Amniotic stem cell (primary cell): Measurements from ENCODE around the gene TGFBR2.

Experiments
- DNase-seq: peaks from one replicate; lab custom pipeline; 2025; lab: John Stamatoyannopoulos, UW

The TGFBR2 gene

GRCh38 chr3:30719536-30719935 lies 113.1 kb downstream of the TGFBR2 start:
- no peak for DNase-seq

- peak; percentile 6 for DNase-seq
Measured at GRCh38 chr3:30720586-30721313, 114.3 kb downstream of the TGFBR2 start.

- DNase-seq = no peak
Measured at GRCh38 chr3:30721314-30721634, 114.9 kb downstream of the TGFBR2 start.

- DNase-seq = no peak
Measured at GRCh38 chr3:30723211-30723610, 116.8 kb downstream of the TGFBR2 start.

DNA sequence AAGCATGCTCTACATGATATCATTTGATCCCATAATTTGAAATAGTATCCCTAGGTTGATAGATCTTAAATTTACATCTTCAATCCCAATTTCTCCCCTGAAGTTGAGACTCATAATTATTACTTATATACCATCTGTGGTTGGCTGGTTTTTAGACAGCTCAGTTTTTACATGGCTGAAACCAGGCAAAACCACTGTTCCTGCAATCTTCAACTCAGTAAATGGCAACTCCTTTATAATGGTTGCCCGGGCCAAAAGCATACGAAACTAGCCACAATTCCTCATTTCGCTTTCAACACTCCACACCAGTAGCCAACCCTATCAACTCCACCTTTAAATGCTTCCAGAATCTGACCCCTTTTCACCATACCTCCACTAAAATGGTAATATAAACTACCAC lies 118.5 kb downstream of the TGFBR2 start:
- DNase-seq = no peak

- DNase-seq = no peak
Measured at GRCh38 chr3:30728143-30728542, 121.7 kb downstream of the TGFBR2 start.

- no peak for DNase-seq
Measured at GRCh38 chr3:30729512-30729911, 123.1 kb downstream of the TGFBR2 start.

- DNase-seq = no peak
Measured at GRCh38 chr3:30729936-30730335, 123.5 kb downstream of the TGFBR2 start.

DNA sequence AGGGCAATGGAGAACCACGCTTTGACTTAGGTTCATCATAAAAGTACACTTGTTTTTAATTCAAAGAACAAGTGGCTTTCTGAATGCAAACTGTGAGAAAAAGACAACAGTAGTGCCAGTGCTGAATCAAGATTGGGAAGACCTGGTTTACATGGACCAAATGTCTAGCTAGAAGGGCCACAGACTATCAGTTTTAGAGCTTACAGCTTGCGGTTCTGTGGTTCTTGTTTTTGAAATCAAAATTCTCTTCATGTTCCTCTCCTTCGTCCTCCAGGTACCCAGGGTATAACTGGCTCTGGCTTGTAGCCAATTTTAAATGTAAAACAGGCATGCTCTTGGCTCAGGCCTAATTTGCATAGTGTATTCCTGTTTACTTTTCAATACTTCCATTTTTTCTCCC lies 124.6 kb downstream of the TGFBR2 start:
- no peak for DNase-seq

DNA sequence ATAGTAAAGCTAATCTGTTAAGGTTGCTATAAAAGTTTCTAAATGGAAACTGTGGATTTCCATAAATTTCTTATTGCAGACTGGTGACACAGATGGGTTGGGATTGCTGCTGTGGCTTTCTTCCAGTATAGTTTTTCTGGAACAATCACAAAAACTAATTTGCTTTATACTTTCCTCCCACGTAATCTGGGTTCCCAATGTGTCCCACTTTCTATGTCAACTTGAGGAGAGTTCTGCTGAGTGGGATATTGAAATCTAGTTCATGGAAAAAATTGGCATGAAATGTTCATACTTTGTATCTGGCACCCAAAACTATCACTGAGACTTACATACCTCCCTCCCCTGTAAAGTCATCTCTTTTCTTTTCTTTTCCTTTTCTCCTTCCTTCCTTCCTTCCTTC lies 126.8 kb downstream of the TGFBR2 start:
- DNase-seq = no peak

DNA sequence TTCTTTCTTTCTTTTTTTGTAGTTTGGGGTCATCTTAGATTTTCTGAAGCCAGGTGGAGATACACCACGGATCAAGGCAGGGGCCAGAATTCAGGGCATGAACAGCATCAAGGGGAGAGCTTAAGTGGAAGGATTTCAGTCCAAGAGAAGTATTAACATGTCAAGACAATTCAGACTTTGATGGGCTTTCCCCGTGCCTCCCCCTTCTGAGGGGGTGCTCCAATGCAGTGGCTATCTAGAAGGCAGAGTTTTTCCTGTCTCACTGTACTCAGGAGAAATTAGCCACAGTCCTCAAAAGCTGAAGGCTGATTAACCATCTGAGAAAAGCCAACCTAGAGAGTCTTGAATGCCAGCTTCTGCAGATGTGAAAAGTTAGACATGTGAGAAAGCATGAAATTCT lies 127.3 kb downstream of the TGFBR2 start:
- no peak for DNase-seq

DNA sequence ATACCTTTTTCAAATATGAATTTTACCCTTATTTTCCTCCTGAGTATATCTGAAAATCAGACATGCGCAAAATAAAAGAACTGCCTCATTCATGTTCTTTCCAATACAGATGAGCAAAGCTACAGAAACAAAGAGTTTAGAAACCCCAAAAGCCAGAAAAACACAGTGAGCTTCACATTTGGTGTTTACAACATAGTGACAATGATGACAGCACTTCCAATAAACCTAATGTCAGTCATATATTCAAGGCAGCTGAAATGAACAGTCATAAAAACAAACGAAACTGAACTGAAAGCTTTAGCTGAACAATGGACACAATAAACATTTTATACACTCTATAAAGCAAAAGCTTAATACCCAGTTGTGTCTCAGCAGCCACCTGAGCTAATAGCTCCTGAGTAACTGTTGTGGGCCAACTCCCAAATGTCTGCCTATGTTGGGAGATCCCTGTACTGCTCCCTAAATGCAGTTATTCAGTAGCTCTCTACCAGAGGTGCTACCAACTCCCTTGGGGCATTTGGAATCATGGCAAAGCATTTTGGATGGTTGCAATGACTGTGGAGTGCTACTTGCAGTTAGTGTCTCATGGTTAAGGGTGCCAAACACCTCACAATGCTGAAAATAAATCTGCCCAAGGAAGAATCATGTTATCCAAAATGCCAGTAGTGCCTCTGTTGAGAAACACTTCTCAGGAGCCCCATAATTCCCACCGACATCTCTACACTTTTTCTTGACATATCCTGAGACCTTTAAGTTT lies 131.5 kb downstream of the TGFBR2 start:
- DNase-seq = no peak

DNA sequence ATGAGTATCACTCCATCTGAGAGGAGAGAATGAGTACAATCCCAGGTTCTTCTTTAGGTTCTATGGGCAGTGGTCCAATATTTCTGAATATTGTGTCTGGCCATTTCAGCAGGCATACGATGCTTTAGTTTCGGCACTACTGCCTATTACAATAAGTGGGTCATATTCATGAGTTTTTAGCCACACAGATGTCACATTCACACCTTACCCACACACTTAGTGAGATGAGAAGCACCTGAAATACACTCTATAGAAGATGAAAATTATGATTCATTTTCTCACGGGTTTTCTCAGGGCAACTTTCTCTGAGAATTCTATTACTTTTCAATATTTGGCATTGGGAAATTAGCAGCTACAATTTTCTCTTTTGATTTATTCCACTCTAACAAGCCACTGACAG lies 132.2 kb downstream of the TGFBR2 start:
- no peak for DNase-seq

GRCh38 chr3:30741889-30742288 lies 135.5 kb downstream of the TGFBR2 start:
- DNase-seq = no peak

DNA sequence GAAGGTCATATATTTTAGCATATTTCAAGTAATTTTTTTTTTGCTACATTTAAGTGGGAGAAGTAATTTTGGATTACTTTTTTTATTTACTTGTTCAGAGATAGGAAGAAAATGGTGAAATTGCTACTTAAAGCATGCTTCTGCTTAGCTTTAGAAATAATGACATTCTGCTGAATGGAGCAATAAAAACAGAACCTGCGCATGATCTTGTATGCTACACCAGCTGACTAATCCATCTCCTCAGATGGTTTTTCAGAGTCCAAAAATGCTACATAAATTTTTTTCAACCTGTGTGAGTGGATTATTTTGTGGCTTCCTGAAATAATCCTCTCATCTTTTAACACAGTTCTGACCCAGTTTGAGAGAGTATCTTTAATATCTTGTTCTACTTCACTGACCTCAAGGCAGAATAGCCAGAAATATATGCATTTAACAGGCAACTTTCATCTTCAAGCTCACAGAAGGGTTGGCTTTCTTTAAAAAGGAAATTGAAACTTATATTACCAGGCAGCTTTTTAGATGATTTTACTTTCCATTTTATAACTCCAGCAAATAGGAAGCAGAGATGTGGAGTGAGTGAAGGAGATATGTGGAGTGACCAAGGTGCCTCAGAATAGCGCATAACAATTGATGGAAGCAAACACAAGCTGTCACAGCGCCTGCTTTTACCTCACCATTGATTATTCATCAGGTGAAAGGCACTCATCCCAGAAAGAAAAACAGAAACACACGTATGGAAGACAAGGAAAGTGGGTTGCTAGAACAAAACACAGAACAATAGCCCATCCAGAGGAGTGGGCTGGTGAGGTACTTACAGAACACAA lies 136.6 kb downstream of the TGFBR2 start:
- DNase-seq = no peak
